Panc1 (cell line): ENCODE results near the gene FBXW8.

Experiments
- CTCF ChIP-seq: fragments of 450-650 bp; IDR thresholded peaks from 2 replicates; pipeline ENCODE4 v1.5.1; 2017; ENCODE audit warnings: mild to moderate bottlenecking
- POLR2AphosphoS5 ChIP-seq: IDR thresholded peaks from 2 replicates; pipeline ENCODE4 v1.6.1; 2012; ENCODE audit warnings: mild to moderate bottlenecking, low read depth, low read length, moderate library complexity
- SIN3A ChIP-seq: IDR thresholded peaks from 2 replicates; pipeline ENCODE4 v1.6.1; 2012; ENCODE audit warnings: low read depth, mild to moderate bottlenecking, low read length, moderate library complexity, borderline replicate concordance; ENCODE audit not compliant: insufficient read depth
- TCF7L2 ChIP-seq: IDR thresholded peaks from 2 replicates; pipeline ENCODE4 v1.6.1; 2011; ENCODE audit warnings: mild to moderate bottlenecking, low read depth, low read length, inconsistent platforms

DNA sequence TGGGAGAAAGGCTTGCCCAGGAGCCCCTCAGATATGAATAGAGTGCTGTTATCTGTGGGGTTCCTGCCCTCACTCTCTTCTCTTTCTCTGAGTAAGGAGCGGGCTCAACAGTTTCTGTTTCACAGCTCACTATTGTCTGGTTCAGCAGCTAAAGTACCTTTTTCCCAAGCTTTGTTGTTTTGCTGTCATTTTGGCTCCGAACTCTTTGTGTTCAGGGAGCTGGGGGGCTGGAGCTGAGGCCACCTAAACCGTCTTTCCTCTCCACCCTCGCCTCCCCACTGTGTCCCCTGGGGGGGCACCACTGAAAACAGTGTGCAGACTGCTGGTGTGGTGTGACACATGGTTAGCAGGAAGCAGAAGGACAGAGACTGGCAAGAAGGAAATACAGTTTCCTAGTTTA lies 51.4 kb downstream of the FBXW8 start:
- TF ChIP-seq CTCF (no peak), TCF7L2 (no peak), SIN3A (no peak), POLR2AphosphoS5 (no peak)
